HG03460 (cell line): ENCODE results near the gene CDC42.

ENCODE experiments used
- ATAC-seq: cut with Tn5 transposase; IDR thresholded peaks from one replicate; pipeline ENCODE4 v1.9.1; 2021; ENCODE audit not compliant: unreplicated experiment

Gene CDC42

GRCh38 chr1:22105611-22106207, 53.2 kb downstream of the CDC42 start:
- ATAC-seq: no peak

GRCh38 chr1:22107126-22107525, 54.6 kb downstream of the CDC42 start:
- no peak for ATAC-seq

DNA sequence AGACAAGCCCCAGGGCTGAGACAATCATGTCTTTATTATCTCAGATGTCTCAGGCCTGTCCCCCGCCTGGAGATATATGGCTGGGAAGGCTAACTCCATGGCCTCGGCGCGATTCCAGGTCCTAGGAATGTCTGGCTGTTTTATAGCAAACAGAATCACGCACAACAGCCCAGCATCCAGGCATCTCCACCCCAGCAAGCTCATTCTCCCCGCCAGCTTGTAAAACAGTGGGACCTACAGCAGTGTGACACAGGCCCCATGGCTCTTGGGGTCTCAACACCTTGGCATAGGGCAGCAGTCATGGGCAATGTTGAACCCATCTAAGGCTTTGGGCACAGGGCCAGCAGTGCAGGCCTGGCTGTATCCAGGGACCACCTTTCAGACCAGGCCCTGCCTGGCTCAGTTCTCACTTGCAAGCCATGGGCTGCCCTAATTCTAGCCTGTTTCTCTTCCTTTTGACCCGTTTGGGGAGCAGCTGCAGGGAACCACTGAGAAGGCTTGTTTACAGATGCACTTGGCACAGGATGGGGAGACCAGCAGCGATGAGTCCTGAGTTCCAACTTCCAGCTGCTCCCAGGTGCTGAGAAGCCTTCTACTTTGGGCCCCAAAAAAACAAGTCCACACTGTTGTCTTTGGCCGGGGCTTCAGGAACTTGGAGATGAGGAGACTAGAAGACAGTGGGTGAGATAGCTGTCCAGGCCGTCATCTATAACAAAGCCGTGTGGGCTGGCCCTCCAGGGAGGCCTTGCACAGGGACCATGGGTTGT, 56.0 kb downstream of the CDC42 start:
- no peak for ATAC-seq

DNA sequence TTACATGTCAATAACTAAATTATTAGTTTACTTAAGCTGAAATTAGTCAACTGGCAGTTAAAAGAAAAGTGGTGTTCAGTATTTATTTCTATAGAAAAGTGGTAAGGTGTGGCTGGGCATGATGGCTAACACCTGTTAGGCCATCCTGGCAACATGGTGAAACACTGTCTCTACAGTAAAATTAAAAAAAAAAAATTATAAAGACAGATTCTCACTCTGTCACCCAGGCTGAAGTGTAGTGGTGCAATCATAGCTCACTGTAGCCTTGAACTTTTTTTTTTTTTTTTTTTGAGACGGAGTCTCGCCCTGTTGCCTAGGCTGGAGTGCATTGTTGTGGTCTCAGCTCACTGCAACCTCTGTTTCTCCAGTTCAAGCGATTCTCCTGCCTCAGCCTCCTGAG, 57.5 kb downstream of the CDC42 start:
- no peak for ATAC-seq

- ATAC-seq: no peak
Measured at GRCh38 chr1:22111115-22111514, 58.6 kb downstream of the CDC42 start.

GRCh38 chr1:22111620-22112019, 59.1 kb downstream of the CDC42 start:
- no peak for ATAC-seq

GRCh38 chr1:22112554-22112953, 60.0 kb downstream of the CDC42 start:
- ATAC-seq: no peak

- ATAC-seq: no peak
Measured at GRCh38 chr1:22114083-22115012, 61.8 kb downstream of the CDC42 start.

GRCh38 chr1:22115286-22115685, 62.8 kb downstream of the CDC42 start:
- no peak for ATAC-seq

DNA sequence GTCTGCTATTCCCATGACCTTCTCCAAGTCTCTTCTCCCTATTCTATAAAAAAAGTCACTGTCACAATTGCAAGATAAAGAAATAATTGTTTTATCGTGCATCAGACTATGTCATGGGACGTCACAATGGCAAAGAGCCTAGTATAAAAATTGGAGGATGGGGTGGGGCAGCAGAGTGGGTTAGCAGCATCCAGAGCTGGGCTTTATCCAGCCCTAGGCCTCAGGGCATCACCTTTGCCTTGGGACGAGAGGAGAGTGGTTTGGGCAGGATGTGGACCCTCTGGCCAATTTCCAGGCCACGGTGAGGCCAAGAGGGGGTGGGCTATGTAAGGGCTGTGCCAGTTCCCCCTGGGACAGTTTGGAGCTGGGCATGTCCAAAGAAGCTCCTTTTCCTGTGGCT, 64.7 kb downstream of the CDC42 start:
- no peak for ATAC-seq

GRCh38 chr1:22117851-22118250, 65.3 kb downstream of the CDC42 start:
- ATAC-seq: no peak

- no peak for ATAC-seq
Measured at GRCh38 chr1:22118291-22118992, 65.9 kb downstream of the CDC42 start.

GRCh38 chr1:22119626-22120468, 67.3 kb downstream of the CDC42 start:
- no peak for ATAC-seq

- ATAC-seq: no peak
Measured at GRCh38 chr1:22120469-22120790, 67.9 kb downstream of the CDC42 start.

DNA sequence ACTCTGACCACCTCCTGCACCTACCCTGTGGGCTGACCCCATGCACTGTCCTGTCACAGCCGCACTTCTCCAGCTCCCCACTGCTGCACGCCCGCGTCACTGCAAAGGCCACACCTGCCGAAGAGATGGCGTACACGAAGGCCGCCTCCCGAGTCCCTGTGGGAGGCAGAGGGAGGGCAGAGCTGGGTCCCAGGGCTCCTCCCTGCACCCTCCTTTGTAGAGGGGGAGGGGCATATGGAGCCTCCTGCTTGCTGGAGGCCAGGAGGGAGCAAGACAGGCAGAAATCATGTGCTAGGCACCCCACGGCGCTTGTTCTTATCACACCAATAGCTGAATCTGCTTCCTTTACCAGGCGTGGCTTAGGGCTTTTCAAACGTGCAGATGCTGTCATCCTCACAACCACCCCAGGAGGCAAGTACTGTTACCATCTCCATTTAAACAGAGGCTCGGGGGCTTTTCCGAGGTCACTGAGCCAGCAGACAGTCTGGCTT, 69.0 kb downstream of the CDC42 start:
- ATAC-seq: no peak

DNA sequence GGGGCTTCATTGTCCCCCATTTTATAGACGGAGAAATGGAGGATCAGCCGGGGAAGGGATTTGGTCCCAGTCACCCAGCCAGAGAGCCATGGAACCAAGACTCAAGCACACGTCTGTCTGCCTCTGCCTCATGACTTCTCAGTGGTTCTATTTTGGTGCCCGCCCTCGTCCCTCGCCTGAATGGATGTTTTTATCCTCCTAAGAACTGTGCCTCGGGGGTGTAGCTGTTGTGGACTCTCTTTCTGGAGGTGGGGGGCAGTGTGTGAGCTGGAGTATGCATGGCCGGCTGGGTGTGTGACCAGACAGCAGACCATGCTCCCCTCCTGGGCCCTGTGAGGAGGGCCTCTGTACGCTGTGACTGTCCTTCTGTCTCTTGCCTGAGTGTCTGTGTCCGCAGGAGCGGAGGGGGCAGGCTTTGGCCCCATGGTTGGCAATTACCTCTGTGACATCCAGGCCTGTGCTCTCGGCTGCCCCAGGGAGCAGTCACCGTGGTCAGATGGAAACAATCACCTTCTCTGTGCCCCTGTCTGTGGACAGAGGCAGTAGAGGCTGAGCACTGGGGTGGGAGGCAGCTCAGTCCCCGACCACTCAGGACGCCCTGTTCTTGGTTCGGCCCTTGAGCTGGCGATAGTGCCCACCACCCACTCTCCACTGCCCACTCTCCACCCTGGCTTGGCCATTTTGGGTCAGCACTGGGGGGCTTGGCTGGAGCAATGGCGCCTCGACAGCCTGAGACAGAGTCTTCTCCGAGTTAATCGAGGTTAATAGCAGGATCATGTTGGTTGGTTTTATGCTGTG, 70.0 kb downstream of the CDC42 start:
- no peak for ATAC-seq

GRCh38 chr1:22123071-22123390, 70.5 kb downstream of the CDC42 start:
- no peak for ATAC-seq

GRCh38 chr1:22123901-22124404, 71.4 kb downstream of the CDC42 start:
- ATAC-seq: no peak

DNA sequence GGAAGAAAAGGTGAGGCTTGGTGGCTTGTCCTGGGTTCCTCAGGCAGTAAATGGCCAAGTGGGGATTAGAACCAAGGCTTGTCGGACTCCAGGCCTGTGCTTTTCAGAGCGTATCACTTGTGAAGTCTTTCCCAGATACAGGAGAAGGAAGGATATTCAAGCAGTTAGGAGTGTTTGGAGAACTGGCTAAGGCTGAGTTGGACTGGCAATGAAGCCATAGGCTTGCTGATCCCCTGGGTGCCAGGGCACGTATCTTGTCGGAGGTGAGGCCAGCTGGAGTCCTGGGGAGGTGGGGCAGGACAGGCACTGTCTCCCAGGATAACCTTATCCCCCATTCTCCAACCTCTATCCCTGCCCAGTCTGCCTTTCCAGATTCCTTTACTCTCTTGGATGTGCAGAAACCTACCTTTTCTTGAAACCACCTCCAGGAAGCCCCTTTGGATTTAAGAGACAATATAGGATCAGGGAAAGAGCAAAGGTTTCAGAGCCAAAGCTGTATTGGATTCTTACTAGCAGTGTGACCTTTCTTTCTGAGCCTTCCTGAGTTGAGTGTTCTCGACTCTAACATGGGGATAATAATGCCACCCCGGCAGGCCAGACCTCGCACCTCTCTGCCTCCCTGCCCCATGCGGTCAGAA, 72.2 kb downstream of the CDC42 start:
- ATAC-seq: no peak
